Measurements from ENCODE around the gene YTHDC1. TPM values are rescaled to one million over a fixed set of nuclear protein-coding genes. Genes with fewer than 3 reads are reported as not detected.

Gene YTHDC1
- polyA plus RNA-seq, 1 experiment, result 48.0 TPM

GRCh38 chr4:68337522-68337921, 12.4 kb downstream of the YTHDC1 start:
- TF ChIP-seq, protein P1, sequence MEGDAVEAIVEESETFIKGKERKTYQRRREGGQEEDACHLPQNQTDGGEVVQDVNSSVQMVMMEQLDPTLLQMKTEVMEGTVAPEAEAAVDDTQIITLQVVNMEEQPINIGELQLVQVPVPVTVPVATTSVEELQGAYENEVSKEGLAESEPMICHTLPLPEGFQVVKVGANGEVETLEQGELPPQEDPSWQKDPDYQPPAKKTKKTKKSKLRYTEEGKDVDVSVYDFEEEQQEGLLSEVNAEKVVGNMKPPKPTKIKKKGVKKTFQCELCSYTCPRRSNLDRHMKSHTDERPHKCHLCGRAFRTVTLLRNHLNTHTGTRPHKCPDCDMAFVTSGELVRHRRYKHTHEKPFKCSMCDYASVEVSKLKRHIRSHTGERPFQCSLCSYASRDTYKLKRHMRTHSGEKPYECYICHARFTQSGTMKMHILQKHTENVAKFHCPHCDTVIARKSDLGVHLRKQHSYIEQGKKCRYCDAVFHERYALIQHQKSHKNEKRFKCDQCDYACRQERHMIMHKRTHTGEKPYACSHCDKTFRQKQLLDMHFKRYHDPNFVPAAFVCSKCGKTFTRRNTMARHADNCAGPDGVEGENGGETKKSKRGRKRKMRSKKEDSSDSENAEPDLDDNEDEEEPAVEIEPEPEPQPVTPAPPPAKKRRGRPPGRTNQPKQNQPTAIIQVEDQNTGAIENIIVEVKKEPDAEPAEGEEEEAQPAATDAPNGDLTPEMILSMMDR (IDR thresholded peaks at IDR 0.05; ENCODE audit: low read depth, low read length), result no peak
- no peaks in the 10 kb centered on the region for H3K9me3 ChIP-seq (ENCODE audit: control insufficient read depth, insufficient read depth, low read length)
- H3K4me3 ChIP-seq (ENCODE audit: low read depth, low read length), result no peak overlapping the region
- ChIA-PET CTCF (interaction anchor here (0.6 to 1.8 kb wide), 2 partner anchors 38 to 66 kb away, joined by 4 to 8 read pairs; no protein-coding TSS in a partner anchor), POLR2A (no interaction called here)
- H3K27ac ChIP-seq (ENCODE audit: low read depth, low read length), result no peak overlapping the region
- DNase-seq (ENCODE audit: low read depth, low spot score), result no peak
- no peaks in the 10 kb centered on the region for H3K27me3 ChIP-seq (ENCODE audit: control insufficient read depth, insufficient read depth, low read length)

DNA sequence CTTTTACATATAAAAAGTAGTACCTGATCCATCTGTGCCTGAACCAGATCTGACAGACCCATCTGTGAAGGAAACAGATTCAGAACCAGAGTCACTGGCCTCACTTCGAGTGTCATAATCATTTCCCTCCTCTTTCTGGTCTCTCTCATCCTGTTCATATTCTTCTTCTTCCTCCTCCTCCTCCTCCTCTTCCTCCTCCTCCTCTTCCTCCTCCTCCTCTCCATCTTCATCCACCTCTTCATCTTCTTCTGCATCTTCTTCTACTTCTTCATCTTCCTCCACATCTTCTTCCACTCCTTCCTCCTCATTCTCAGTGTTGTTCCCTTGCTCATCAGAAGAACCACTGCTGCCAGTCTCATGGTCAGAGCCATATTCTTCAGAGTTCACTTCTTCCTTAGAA, 12.9 kb downstream of the YTHDC1 start:
- no peaks in the 10 kb centered on the region for H3K9me3 ChIP-seq (ENCODE audit: control insufficient read depth, insufficient read depth, low read length)
- ChIA-PET CTCF (interaction anchor here (1.8 kb wide), 1 partner anchor 39 kb away, joined by 8 read pairs; no protein-coding TSS in a partner anchor), POLR2A (no interaction called here)
- DNase-seq (ENCODE audit: low read depth, low spot score), result no peak
- no peak overlapping the region for H3K4me3 ChIP-seq (ENCODE audit: low read depth, low read length)
- H3K27ac ChIP-seq (ENCODE audit: low read depth, low read length), result no peak overlapping the region
- TF ChIP-seq, protein P1 (IDR thresholded peaks at IDR 0.05; ENCODE audit: low read depth, low read length), result no peak
- no peaks in the 10 kb centered on the region for H3K27me3 ChIP-seq (ENCODE audit: control insufficient read depth, insufficient read depth, low read length)

DNA sequence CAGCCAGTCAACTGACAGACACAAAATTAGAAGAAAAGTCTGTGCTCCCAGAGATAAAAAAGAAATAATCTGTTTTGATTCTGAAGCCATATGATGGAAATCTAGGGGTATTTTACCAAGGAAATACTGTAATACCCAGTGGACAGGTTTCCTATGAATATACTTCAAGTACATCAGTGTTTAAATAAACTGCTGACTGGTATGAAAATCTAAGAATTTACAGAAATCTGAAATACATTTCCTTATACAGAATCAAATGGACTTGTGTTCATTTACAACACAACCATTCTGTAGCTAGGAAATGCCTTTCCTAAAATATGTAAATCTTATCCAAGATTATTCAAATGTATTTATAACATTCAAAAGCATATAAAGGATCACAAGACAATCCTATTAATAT, 13.4 kb downstream of the YTHDC1 start:
- no peak overlapping the region for H3K4me3 ChIP-seq (ENCODE audit: low read depth, low read length)
- POLR2A ChIA-PET, result no interaction called here
- CTCF ChIA-PET, result interaction anchor here (1.8 kb wide), 1 partner anchor 39 kb away, joined by 8 read pairs; no protein-coding TSS in a partner anchor

GRCh38 chr4:68326141-68326540, 23.7 kb downstream of the YTHDC1 start:
- ChIA-PET CTCF (interaction anchor here (0.7 to 1.5 kb wide), 3 partner anchors 50 to 54 kb away, joined by 3 to 6 read pairs (median 6); no protein-coding TSS in a partner anchor), POLR2A (no interaction called here)
- Histone ChIP-seq H3K4me3 (ENCODE audit: low read depth, low read length) (no peak overlapping the region), H3K27me3 (ENCODE audit: control insufficient read depth, insufficient read depth, low read length) (no peaks in the 10 kb centered on the region), H3K9me3 (ENCODE audit: control insufficient read depth, insufficient read depth, low read length) (no peaks in the 10 kb centered on the region), H3K27ac (ENCODE audit: low read depth, low read length) (no peak overlapping the region)
- TF ChIP-seq, protein P1 (IDR thresholded peaks at IDR 0.05; ENCODE audit: low read depth, low read length), result no peak
- DNase-seq (ENCODE audit: low read depth, low spot score), result no peak

More for the DNA sequence above, 13.4 kb downstream of the YTHDC1 start:
- TF ChIP-seq, protein P1 (IDR thresholded peaks at IDR 0.05; ENCODE audit: low read depth, low read length), result no peak
- no peak for DNase-seq (ENCODE audit: low read depth, low spot score)
- Histone ChIP-seq H3K27me3 (ENCODE audit: control insufficient read depth, insufficient read depth, low read length) (no peaks in the 10 kb centered on the region), H3K9me3 (ENCODE audit: control insufficient read depth, insufficient read depth, low read length) (no peaks in the 10 kb centered on the region), H3K27ac (ENCODE audit: low read depth, low read length) (no peak overlapping the region)

DNA sequence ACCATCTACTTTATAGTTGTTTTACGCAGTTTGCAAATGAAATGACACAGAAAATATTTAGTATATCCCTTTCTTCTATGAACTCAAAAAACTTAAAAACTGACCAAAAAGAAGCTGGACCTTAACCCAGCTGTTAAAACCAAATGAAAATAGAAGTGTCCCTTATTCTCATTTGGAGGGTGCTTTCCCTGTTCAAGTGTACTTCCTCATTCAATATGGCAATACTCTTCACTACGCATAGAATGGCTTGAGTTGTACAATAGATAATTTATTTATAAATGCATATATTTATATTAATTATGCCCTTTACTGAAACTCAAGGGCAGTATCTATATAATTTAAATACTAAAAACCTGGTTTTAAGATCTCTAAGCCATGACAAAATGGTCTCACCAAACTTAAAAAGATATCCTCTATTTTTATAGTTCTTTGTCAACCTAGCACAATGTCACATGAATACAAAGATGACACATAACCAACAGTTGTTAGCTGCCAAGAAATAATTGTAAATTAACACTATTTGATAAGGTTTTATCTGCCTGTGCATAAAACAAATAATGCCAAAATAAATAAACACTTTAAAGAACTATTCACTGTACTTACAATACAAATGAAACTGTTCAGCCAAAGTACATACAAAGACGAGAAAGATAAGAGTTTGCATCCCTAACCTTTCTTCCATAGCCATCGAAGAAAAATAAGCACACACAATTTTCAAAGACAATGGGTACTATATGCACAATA, 25.2 kb downstream of the YTHDC1 start:
- H3K27me3 ChIP-seq (ENCODE audit: control insufficient read depth, insufficient read depth, low read length), result no peaks in the 10 kb centered on the region
- H3K9me3 ChIP-seq (ENCODE audit: control insufficient read depth, insufficient read depth, low read length), result no peaks in the 10 kb centered on the region
- no peak overlapping the region for H3K27ac ChIP-seq (ENCODE audit: low read depth, low read length)
- TF ChIP-seq, protein P1 (IDR thresholded peaks at IDR 0.05; ENCODE audit: low read depth, low read length), result no peak
- POLR2A ChIA-PET, result no interaction called here
- CTCF ChIA-PET, result interaction anchor here (1.5 kb wide), 1 partner anchor 51 kb away, joined by 6 read pairs; no protein-coding TSS in a partner anchor
- no peak for DNase-seq (ENCODE audit: low read depth, low spot score)
- H3K4me3 ChIP-seq (ENCODE audit: low read depth, low read length), result no peak overlapping the region
